ENCODE measurements around the gene MRGPRE.
"Not testable (repeated sequence)": the region's sequence is repeated elsewhere in the genome, so short reads cannot be mapped to it uniquely, and the experiment has no call there.

The MRGPRE gene, protein sequence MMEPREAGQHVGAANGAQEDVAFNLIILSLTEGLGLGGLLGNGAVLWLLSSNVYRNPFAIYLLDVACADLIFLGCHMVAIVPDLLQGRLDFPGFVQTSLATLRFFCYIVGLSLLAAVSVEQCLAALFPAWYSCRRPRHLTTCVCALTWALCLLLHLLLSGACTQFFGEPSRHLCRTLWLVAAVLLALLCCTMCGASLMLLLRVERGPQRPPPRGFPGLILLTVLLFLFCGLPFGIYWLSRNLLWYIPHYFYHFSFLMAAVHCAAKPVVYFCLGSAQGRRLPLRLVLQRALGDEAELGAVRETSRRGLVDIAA

DNA sequence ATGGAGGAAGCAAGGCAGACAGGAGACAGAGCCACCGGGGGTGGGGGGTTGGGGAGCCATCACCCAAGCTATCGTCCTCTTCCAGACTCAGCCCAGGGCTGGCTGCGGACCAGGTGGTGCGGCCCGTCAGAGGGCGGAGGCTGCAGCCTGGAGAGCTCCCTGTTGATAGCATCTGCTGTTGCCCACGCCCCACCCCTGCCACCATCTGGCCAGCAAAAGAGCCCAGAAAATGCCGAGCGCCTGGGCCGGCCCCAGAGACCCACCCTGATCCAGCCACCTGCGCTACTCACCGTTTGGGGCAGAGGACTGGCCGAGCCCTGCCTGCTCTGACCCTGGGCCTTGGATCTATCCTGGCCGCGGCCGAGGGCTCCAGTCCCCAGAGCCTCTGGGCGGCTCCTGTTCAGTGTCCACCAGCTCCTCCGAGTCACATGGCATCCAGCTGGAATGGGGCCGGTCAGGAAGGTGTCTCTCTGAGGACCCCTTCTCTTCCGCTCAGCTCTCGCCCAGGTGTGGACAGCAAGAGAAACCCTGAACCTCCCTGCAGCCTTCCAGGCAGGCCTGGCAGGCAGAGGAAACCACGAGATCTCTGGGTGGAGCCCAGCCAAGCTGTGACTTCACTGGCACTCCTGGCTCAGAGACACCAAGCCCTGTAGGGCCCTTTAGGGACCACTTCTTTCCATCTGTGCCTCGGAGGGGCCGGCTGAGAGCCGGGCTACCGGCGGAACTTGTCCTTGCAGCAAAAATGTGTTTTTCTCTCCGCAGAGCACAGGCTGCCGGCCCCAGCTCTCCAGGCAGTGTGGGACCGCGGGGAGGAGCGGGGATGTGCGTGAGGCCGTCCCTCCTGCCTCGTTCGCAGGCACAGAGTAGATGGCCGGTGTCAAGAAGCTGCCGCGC, at the start of gene MRGPRE:
Gene MRGPRE (minus strand): TSS at position 567 of the 894 bp plus-strand sequence. CDS start 3,618 bp downstream, outside the sequence.
- TF ChIP-seq, protein P1, sequence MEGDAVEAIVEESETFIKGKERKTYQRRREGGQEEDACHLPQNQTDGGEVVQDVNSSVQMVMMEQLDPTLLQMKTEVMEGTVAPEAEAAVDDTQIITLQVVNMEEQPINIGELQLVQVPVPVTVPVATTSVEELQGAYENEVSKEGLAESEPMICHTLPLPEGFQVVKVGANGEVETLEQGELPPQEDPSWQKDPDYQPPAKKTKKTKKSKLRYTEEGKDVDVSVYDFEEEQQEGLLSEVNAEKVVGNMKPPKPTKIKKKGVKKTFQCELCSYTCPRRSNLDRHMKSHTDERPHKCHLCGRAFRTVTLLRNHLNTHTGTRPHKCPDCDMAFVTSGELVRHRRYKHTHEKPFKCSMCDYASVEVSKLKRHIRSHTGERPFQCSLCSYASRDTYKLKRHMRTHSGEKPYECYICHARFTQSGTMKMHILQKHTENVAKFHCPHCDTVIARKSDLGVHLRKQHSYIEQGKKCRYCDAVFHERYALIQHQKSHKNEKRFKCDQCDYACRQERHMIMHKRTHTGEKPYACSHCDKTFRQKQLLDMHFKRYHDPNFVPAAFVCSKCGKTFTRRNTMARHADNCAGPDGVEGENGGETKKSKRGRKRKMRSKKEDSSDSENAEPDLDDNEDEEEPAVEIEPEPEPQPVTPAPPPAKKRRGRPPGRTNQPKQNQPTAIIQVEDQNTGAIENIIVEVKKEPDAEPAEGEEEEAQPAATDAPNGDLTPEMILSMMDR (IDR thresholded peaks at IDR 0.05; ENCODE audit: low read length) = no peak
- no peak for TF ChIP-seq EZH2 (optimal IDR thresholded peaks at IDR 0.05; ENCODE audit: low read depth, low read length)
- Histone ChIP-seq H3K27me3 (replicated peaks; ENCODE audit: insufficient read depth, low read length) (0 out of 2 replicates have a peak, but pooled peaks cover 6% of the 10 kb centered on the region), H3K36me3 (replicated peaks; ENCODE audit: insufficient read depth, low read length) (no peaks in the 10 kb centered on the region), H3K9me2 (replicated peaks; ENCODE audit: insufficient read depth, low read length) (no peaks in the 10 kb centered on the region), H3K27ac (ENCODE audit: low read length) (no peak within 1 kb of the TSS), H3K4me2 (ENCODE audit: low read depth, low read length) (peak within 1 kb of the TSS; percentile 52), H3K9ac (ENCODE audit: low read length) (peak within 1 kb of the TSS; percentile 33; the same call in 1 of the 2 replicates), H3K4me1 (ENCODE audit: low read length) (no peaks in the 10 kb centered on the region; the same call in 1 of the 2 replicates), H4K20me1 (ENCODE audit: insufficient read depth, low read length) (no peaks in the 10 kb centered on the region), H3K9me3 (replicated peaks; ENCODE audit: insufficient read depth, low read length) (no peaks in the 10 kb centered on the region), H3K4me3 (ENCODE audit: low read length) (peak within 1 kb of the TSS; percentile 20; the same call in 1 of the 2 replicates), H3F3A (ENCODE audit: insufficient read depth, low read length) (no peaks in the 10 kb centered on the region), H3K79me2 (ENCODE audit: low read length) (no peaks in the 10 kb centered on the region), H2AFZ (ENCODE audit: low read length) (peak within 1 kb of the TSS; percentile 58)
- peak; percentile 21 for DNase-seq

DNA sequence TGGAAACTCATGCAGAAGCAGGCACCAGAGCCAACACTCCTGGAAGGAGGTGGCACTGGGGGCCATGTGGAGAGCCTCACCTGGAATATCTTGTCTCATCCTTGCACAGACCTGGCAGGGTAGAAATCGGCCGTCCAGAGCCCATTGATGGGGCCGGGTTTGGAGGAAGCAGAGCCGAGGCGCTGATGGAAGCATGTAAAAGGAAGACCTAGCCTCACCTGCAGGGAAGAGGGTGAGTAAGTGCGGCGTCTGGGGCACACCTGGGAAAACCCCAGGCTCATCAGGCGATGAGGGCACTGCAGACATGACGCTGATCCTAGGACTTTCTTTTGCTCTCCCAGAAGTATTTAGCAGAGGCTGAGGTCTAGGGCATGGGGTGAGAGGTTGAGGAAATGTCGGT, 48.9 kb upstream of the MRGPRE start:
- not testable (repeated sequence) for H3K9me2 ChIP-seq (replicated peaks; ENCODE audit: insufficient read depth, low read length); H3K9ac ChIP-seq (ENCODE audit: low read length); H3K4me2 ChIP-seq (ENCODE audit: low read depth, low read length); DNase-seq; H4K20me1 ChIP-seq (ENCODE audit: insufficient read depth, low read length); H3K36me3 ChIP-seq (replicated peaks; ENCODE audit: insufficient read depth, low read length); H3K79me2 ChIP-seq (ENCODE audit: low read length); H2AFZ ChIP-seq (ENCODE audit: low read length); H3K4me1 ChIP-seq (ENCODE audit: low read length); H3F3A ChIP-seq (ENCODE audit: insufficient read depth, low read length); H3K9me3 ChIP-seq (replicated peaks; ENCODE audit: insufficient read depth, low read length); H3K27me3 ChIP-seq (replicated peaks; ENCODE audit: insufficient read depth, low read length); H3K4me3 ChIP-seq (ENCODE audit: low read length); H3K27ac ChIP-seq (ENCODE audit: low read length)

DNA sequence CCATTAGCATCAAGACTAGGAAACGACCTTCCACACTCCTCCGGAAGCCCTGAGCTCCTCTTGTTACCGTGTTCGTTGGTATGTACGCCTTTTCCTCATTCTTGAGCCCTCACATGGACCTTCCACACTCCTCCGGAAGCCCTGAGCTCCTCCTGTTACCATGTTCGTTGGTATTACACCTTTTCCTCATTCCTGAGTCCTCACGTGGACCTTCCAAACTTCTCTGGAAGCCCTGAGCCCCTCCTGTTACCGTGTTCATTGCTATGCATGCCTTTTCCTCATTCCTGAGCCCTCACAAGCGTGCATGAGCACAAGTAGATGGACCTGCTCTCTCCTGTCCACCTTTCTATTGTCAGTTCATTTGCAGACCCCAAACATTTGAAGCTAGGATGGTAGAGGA, 48.4 kb upstream of the MRGPRE start:
- H4K20me1 ChIP-seq (ENCODE audit: insufficient read depth, low read length); H3K4me2 ChIP-seq (ENCODE audit: low read depth, low read length); H3K9me2 ChIP-seq (replicated peaks; ENCODE audit: insufficient read depth, low read length); H3K79me2 ChIP-seq (ENCODE audit: low read length); H3K9me3 ChIP-seq (replicated peaks; ENCODE audit: insufficient read depth, low read length); H3K4me3 ChIP-seq (ENCODE audit: low read length); H3K27me3 ChIP-seq (replicated peaks; ENCODE audit: insufficient read depth, low read length); H3K36me3 ChIP-seq (replicated peaks; ENCODE audit: insufficient read depth, low read length); H3F3A ChIP-seq (ENCODE audit: insufficient read depth, low read length); H3K4me1 ChIP-seq (ENCODE audit: low read length); H3K9ac ChIP-seq (ENCODE audit: low read length); H2AFZ ChIP-seq (ENCODE audit: low read length); DNase-seq; H3K27ac ChIP-seq (ENCODE audit: low read length): not testable (repeated sequence)

DNA sequence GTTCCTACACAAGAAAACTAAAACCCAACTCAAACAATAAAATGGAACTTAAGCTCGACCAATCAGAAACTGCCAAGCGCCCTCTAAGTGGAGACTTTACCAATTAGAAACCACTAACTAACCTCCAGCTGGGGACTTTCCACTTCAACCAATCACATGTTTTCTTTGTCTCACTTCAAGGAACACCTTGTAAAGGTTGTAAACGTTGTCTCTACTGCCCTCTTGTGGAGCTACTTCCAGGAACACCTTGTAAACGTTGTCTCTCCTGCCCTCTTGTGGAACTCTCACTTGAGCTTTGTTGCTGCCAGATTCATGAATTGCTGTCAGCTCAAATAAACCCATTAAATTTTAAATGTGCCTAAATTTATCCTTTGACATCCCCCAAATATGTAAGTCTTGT, 46.7 kb upstream of the MRGPRE start:
- not testable (repeated sequence) for H3F3A ChIP-seq (ENCODE audit: insufficient read depth, low read length); H3K4me2 ChIP-seq (ENCODE audit: low read depth, low read length); H3K4me3 ChIP-seq (ENCODE audit: low read length); H2AFZ ChIP-seq (ENCODE audit: low read length); H3K27me3 ChIP-seq (replicated peaks; ENCODE audit: insufficient read depth, low read length); H3K36me3 ChIP-seq (replicated peaks; ENCODE audit: insufficient read depth, low read length); H3K9me2 ChIP-seq (replicated peaks; ENCODE audit: insufficient read depth, low read length); H3K4me1 ChIP-seq (ENCODE audit: low read length); DNase-seq; H3K9me3 ChIP-seq (replicated peaks; ENCODE audit: insufficient read depth, low read length); H4K20me1 ChIP-seq (ENCODE audit: insufficient read depth, low read length); H3K79me2 ChIP-seq (ENCODE audit: low read length); H3K27ac ChIP-seq (ENCODE audit: low read length); H3K9ac ChIP-seq (ENCODE audit: low read length)

DNA sequence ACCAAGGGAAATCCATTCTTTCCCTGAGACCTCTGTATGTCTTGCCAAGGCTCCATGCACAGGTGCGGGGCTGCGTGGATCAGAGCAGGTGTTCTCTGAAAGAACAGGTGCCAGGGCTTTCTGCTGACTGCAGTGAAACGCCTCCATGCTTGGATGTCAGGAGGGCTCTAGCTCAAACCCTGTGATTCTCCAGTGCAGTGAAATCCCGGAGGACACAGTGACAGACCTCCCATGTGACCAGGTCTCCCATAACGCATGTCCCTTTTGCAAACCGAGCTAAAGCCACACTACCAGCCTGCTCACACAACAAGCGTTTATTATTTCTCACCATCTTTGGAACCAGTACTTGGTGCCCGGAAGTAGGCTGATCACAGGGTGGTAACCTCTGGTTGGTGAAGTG, 41.4 kb upstream of the MRGPRE start:
- H3F3A ChIP-seq (ENCODE audit: insufficient read depth, low read length); H3K9ac ChIP-seq (ENCODE audit: low read length); H3K4me3 ChIP-seq (ENCODE audit: low read length); H4K20me1 ChIP-seq (ENCODE audit: insufficient read depth, low read length); H3K4me1 ChIP-seq (ENCODE audit: low read length); H3K9me2 ChIP-seq (replicated peaks; ENCODE audit: insufficient read depth, low read length); H3K4me2 ChIP-seq (ENCODE audit: low read depth, low read length); H3K36me3 ChIP-seq (replicated peaks; ENCODE audit: insufficient read depth, low read length); H3K9me3 ChIP-seq (replicated peaks; ENCODE audit: insufficient read depth, low read length); H3K79me2 ChIP-seq (ENCODE audit: low read length); H2AFZ ChIP-seq (ENCODE audit: low read length); DNase-seq; H3K27ac ChIP-seq (ENCODE audit: low read length); H3K27me3 ChIP-seq (replicated peaks; ENCODE audit: insufficient read depth, low read length): not testable (repeated sequence)

DNA sequence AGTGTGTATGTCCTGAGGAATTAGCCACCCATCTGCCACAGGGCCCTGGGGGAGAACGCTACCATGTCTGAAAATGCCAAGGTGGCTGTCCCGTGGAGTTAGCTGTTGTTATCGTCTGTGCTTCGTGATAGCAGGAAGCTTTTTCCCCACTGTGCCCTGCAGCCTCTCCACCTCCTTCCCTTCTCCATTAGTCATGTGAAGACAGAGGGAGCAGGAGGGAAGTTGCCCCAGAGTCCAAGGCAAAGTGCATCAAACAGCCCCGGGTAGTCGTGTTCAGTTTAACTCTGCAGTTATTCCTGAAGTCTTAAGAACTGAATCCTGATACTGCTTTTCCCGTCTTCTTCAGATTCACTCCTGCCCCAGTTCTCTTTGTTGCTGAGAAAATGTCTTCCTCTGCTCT, 30.3 kb upstream of the MRGPRE start:
- not testable (repeated sequence) for H3K27me3 ChIP-seq (replicated peaks; ENCODE audit: insufficient read depth, low read length); H3K4me1 ChIP-seq (ENCODE audit: low read length); H3K36me3 ChIP-seq (replicated peaks; ENCODE audit: insufficient read depth, low read length); H3K27ac ChIP-seq (ENCODE audit: low read length); DNase-seq; H2AFZ ChIP-seq (ENCODE audit: low read length); H3F3A ChIP-seq (ENCODE audit: insufficient read depth, low read length); H3K9me2 ChIP-seq (replicated peaks; ENCODE audit: insufficient read depth, low read length); H3K9ac ChIP-seq (ENCODE audit: low read length); H4K20me1 ChIP-seq (ENCODE audit: insufficient read depth, low read length); H3K4me3 ChIP-seq (ENCODE audit: low read length); H3K79me2 ChIP-seq (ENCODE audit: low read length); H3K9me3 ChIP-seq (replicated peaks; ENCODE audit: insufficient read depth, low read length); H3K4me2 ChIP-seq (ENCODE audit: low read depth, low read length)

DNA sequence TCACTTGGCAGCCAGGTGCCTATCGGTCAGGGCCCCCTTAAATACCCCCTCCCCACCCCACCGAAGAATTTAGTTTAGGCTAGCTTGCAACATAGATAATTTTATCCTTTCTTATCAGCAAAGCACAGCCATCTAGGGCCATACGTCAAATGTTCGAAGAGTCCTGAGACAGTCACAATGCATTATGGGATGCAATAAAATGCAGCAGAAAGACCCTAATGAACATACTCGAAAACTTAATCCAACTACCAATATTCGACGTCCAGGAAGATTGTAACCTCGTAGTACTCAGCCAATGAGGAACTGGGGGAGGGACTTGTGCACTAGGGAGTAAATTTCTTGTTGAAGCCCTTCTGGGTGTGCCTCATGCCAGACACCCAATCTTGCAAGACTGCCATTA, 29.6 kb upstream of the MRGPRE start:
- not testable (repeated sequence) for H3K79me2 ChIP-seq (ENCODE audit: low read length); H3K36me3 ChIP-seq (replicated peaks; ENCODE audit: insufficient read depth, low read length); H3K4me3 ChIP-seq (ENCODE audit: low read length); H3K9ac ChIP-seq (ENCODE audit: low read length); H2AFZ ChIP-seq (ENCODE audit: low read length); H3K27ac ChIP-seq (ENCODE audit: low read length); H3K9me2 ChIP-seq (replicated peaks; ENCODE audit: insufficient read depth, low read length); H3K9me3 ChIP-seq (replicated peaks; ENCODE audit: insufficient read depth, low read length); H3K4me2 ChIP-seq (ENCODE audit: low read depth, low read length); H3K27me3 ChIP-seq (replicated peaks; ENCODE audit: insufficient read depth, low read length); H3F3A ChIP-seq (ENCODE audit: insufficient read depth, low read length); DNase-seq; H3K4me1 ChIP-seq (ENCODE audit: low read length); H4K20me1 ChIP-seq (ENCODE audit: insufficient read depth, low read length)
